ENCODE data around the gene RNF220. TPM values are rescaled to one million over a fixed set of nuclear protein-coding genes. Genes with fewer than 3 reads are reported as not detected.

RNF220 gene
- total RNA-seq, 2 donors from 2014 or later = 121 to 125 TPM

GRCh38 chr1:44592208-44593145 lies 187.4 kb downstream of the RNF220 start:
- Histone ChIP-seq H3K36me3 (no peaks in the 10 kb centered on the region), H3K4me1 (ENCODE audit: control insufficient read depth in 1 of 2, low read depth in 2 of 2) (no peaks in the 10 kb centered on the region), H3K9me3 (no peaks in the 10 kb centered on the region), H3K27me3 (replicated peaks; ENCODE audit: insufficient read depth) (no peaks in the 10 kb centered on the region), H3K27ac (no peak overlapping the region), H3K4me3 (no peak overlapping the region)
- TF ChIP-seq CTCF (IDR thresholded peaks at IDR 0.05) = no peak
- no peak for DNase-seq (ENCODE audit: low spot score)
- ATAC-seq (ENCODE audit: insufficient number of reproducible peaks, low FRiP score, low read depth) = no peak

GRCh38 chr1:44594353-44594752 lies 189.3 kb downstream of the RNF220 start:
- ATAC-seq (ENCODE audit: insufficient number of reproducible peaks, low FRiP score, low read depth) (no peak), DNase-seq (ENCODE audit: low spot score) (no peak)
- TF ChIP-seq CTCF (IDR thresholded peaks at IDR 0.05) = no peak

GRCh38 chr1:44594871-44595735 lies 190.0 kb downstream of the RNF220 start:
- DNase-seq (ENCODE audit: low spot score) = peak; percentile 21
- peak; percentile 53 for ATAC-seq (ENCODE audit: insufficient number of reproducible peaks, low FRiP score, low read depth)
- Histone ChIP-seq H3K36me3 (no peaks in the 10 kb centered on the region), H3K4me1 (ENCODE audit: control insufficient read depth in 1 of 2, low read depth in 2 of 2) (no peaks in the 10 kb centered on the region), H3K27me3 (replicated peaks; ENCODE audit: insufficient read depth) (no peaks in the 10 kb centered on the region), H3K9me3 (no peaks in the 10 kb centered on the region), H3K4me3 (no peak overlapping the region), H3K27ac (no peak overlapping the region)
- peak; percentile 94 for TF ChIP-seq CTCF (IDR thresholded peaks at IDR 0.05)

More at GRCh38 chr1:44594353-44594752, 189.3 kb downstream of the RNF220 start:
- no peaks in the 10 kb centered on the region for H3K4me1 ChIP-seq (ENCODE audit: control insufficient read depth in 1 of 2, low read depth in 2 of 2)
- H3K4me3 ChIP-seq = no peak overlapping the region
- H3K9me3 ChIP-seq = no peaks in the 10 kb centered on the region
- H3K36me3 ChIP-seq = no peaks in the 10 kb centered on the region
- H3K27ac ChIP-seq = no peak overlapping the region
- H3K27me3 ChIP-seq (replicated peaks; ENCODE audit: insufficient read depth) = no peaks in the 10 kb centered on the region

- no peaks in the 10 kb centered on the region for H3K4me1 ChIP-seq (ENCODE audit: control insufficient read depth in 1 of 2, low read depth in 2 of 2)
- H3K4me3 ChIP-seq = no peak overlapping the region
- no peak overlapping the region for H3K27ac ChIP-seq
- no peaks in the 10 kb centered on the region for H3K36me3 ChIP-seq
- no peak for DNase-seq (ENCODE audit: low spot score)
- ATAC-seq (ENCODE audit: insufficient number of reproducible peaks, low FRiP score, low read depth) = no peak
- TF ChIP-seq CTCF (IDR thresholded peaks at IDR 0.05) = no peak
- no peaks in the 10 kb centered on the region for H3K27me3 ChIP-seq (replicated peaks; ENCODE audit: insufficient read depth)
- no peaks in the 10 kb centered on the region for H3K9me3 ChIP-seq
These were observed 191.5 kb downstream of the RNF220 start for GRCh38 chr1:44596511-44596910.

GRCh38 chr1:44598167-44598566 lies 193.1 kb downstream of the RNF220 start:
- no peak for DNase-seq (ENCODE audit: low spot score)
- H3K27me3 ChIP-seq (replicated peaks; ENCODE audit: insufficient read depth) = no peaks in the 10 kb centered on the region

More at GRCh38 chr1:44598167-44598566, 193.1 kb downstream of the RNF220 start:
- Histone ChIP-seq H3K27ac (no peak overlapping the region), H3K4me1 (ENCODE audit: control insufficient read depth in 1 of 2, low read depth in 2 of 2) (no peaks in the 10 kb centered on the region), H3K9me3 (no peaks in the 10 kb centered on the region), H3K4me3 (no peak overlapping the region), H3K36me3 (no peaks in the 10 kb centered on the region)
- ATAC-seq (ENCODE audit: insufficient number of reproducible peaks, low FRiP score, low read depth) = no peak
- TF ChIP-seq CTCF (IDR thresholded peaks at IDR 0.05) = no peak

Measured in thoracic aorta (tissue), 2 donors.